GM12875 (cell line): ENCODE results near the gene TM9SF4.
A peak's percentile ranks its signal among the peaks of the same experiment; 100 is the strongest.

Source experiments
- H3K4me3 ChIP-seq: one replicate; pipeline ENCODE4 v1.5.1; 2011; ENCODE audit warnings: low read depth, low read length, control low read depth
- TF ChIP-seq, protein P1 (sequence below): IDR thresholded peaks from 2 replicates; pipeline ENCODE4 v1.5.1; 2011; ENCODE audit warnings: low read depth, mild to moderate bottlenecking, control low read depth, inconsistent platforms, low read length, moderate library complexity, borderline replicate concordance; ENCODE audit not compliant: insufficient read depth

TM9SF4 gene

GRCh38 chr20:32155017-32155981, 45.8 kb downstream of the TM9SF4 start:
- TF ChIP-seq, protein P1, sequence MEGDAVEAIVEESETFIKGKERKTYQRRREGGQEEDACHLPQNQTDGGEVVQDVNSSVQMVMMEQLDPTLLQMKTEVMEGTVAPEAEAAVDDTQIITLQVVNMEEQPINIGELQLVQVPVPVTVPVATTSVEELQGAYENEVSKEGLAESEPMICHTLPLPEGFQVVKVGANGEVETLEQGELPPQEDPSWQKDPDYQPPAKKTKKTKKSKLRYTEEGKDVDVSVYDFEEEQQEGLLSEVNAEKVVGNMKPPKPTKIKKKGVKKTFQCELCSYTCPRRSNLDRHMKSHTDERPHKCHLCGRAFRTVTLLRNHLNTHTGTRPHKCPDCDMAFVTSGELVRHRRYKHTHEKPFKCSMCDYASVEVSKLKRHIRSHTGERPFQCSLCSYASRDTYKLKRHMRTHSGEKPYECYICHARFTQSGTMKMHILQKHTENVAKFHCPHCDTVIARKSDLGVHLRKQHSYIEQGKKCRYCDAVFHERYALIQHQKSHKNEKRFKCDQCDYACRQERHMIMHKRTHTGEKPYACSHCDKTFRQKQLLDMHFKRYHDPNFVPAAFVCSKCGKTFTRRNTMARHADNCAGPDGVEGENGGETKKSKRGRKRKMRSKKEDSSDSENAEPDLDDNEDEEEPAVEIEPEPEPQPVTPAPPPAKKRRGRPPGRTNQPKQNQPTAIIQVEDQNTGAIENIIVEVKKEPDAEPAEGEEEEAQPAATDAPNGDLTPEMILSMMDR: peak; percentile 29; the same call in 1 of the 2 replicates

DNA sequence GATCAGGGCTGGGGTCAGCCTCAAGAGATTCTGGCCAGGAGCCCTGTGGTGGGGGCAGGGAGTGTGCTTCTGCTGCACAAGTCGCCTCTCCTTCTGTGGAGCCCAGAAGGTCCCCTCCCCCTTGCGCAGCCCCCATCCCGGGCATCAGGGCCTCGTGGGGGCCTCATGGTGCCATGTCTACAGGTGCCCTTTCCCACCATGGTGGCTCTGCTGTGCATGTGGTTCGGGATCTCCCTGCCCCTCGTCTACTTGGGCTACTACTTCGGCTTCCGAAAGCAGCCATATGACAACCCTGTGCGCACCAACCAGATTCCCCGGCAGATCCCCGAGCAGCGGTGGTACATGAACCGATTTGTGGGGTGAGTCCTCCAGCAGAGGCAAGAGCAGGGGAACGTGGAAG, 48.1 kb downstream of the TM9SF4 start:
- TF ChIP-seq, protein P1: no peak
- H3K4me3 ChIP-seq: no peak overlapping the region

More at GRCh38 chr20:32155017-32155981, 45.8 kb downstream of the TM9SF4 start:
- H3K4me3 ChIP-seq: no peak overlapping the region

- TF ChIP-seq, protein P1: no peak
These were observed 48.8 kb downstream of the TM9SF4 start for GRCh38 chr20:32158351-32158750.

DNA sequence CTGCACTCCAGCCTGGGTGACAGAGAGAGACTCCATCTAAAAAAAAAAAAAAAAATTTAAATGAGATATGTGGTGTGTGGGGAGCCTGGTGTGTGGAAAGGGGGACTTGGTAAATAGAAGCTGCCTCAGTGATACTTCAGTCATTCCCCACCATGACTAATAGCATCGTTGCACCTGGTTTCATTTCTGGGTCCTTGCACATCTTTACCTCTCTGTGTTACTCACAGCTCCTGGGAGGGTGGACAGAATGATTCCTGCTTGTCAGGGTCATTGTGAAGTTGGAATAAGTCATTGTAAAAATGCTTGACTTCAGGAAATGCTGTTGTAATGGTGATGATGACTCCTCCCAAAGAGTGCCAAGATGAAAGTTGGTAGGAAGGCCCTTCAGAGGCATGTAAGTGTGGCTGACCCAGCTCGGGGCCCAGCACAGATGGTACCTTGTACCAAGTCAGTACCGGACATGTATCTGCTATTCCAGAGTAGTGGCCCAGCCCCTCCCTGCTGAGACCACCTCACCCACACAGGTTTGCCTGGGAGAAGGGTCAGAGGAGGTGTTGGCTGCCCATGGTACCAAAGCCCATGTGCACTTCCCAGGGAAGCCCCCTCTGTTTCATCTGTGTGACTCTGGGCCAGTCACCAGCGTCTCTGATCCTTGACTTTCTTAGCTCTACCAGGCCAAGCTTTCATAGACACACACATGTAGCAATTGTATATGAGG, 49.6 kb downstream of the TM9SF4 start:
- H3K4me3 ChIP-seq: no peak overlapping the region
- TF ChIP-seq, protein P1: no peak

More at GRCh38 chr20:32158351-32158750, 48.8 kb downstream of the TM9SF4 start:
- H3K4me3 ChIP-seq: no peak overlapping the region

DNA sequence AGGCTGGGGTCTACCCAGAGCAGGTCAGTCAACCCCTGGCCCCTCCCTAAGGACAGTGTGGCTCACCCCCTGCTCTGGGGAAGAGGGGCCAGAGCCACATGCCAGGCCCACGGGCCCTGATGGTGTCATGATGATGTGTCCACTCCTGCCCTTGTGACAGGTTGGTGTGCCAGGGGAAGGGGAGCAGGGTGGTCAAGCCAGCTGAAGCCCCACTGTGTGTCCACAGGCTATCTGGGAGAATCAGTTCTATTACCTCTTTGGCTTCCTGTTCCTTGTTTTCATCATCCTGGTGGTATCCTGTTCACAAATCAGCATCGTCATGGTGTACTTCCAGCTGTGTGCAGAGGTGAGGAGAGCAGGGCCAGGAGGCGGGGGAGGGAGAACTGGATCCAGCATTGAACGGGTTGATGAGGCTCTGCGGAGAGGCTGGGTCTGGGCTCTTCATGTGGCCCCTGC, 50.3 kb downstream of the TM9SF4 start:
- no peak overlapping the region for H3K4me3 ChIP-seq
- TF ChIP-seq, protein P1: no peak

DNA sequence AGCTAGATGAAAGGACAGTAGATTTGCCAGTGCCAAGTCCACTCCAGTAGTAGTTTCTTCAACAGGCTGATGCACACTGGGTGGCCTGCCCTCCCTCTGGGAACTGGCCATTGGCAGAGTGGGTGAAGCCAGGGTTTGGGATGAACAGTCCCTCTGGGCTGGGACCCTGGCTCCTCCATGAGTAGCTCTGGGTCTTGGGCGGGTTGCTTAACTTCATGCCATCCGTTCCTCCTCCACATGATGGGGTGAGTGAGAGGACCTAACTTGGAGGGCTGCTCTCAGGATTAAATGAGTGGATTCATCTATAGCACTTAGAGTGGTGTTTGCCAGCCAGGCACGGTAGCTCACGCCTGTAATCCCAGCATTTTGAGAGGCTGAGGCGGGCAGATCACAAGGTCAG, 50.8 kb downstream of the TM9SF4 start:
- H3K4me3 ChIP-seq: no peak overlapping the region
- TF ChIP-seq, protein P1: no peak

DNA sequence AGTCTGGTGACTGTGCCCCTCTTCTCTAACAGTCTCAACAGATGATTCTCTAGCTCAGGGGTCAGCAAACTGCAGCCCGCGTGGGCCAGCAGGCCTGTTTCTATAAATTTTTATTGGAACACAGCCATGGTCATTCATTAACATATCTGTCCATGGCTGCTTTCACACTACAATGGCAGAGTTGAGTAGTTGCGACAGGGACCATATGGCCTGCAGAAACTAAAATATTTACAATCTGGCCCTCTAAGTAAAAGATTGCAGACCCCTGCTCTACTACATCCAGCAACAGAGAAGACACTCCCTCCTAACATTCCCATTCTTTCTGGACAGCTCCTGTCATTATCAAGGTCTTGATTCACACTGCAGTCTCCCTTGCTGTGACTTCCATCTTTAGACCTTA, 52.8 kb downstream of the TM9SF4 start:
- no peak overlapping the region for H3K4me3 ChIP-seq
- TF ChIP-seq, protein P1: no peak
